Stimulated activated CD4-positive, alpha-beta T cell treated with anti-CD3 and anti-CD28 coated beads, Interleukin-2, amount 100 ng/mL, for 4 hours (primary cell): ENCODE measurements around the gene NCBP3.

Experiments
- DNase-seq: peaks from one replicate; pipeline ENCODE4 v3.0.0-alpha.2; 2020; ENCODE audit warnings: low read depth

The NCBP3 gene, protein sequence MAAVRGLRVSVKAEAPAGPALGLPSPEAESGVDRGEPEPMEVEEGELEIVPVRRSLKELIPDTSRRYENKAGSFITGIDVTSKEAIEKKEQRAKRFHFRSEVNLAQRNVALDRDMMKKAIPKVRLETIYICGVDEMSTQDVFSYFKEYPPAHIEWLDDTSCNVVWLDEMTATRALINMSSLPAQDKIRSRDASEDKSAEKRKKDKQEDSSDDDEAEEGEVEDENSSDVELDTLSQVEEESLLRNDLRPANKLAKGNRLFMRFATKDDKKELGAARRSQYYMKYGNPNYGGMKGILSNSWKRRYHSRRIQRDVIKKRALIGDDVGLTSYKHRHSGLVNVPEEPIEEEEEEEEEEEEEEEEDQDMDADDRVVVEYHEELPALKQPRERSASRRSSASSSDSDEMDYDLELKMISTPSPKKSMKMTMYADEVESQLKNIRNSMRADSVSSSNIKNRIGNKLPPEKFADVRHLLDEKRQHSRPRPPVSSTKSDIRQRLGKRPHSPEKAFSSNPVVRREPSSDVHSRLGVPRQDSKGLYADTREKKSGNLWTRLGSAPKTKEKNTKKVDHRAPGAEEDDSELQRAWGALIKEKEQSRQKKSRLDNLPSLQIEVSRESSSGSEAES

DNA sequence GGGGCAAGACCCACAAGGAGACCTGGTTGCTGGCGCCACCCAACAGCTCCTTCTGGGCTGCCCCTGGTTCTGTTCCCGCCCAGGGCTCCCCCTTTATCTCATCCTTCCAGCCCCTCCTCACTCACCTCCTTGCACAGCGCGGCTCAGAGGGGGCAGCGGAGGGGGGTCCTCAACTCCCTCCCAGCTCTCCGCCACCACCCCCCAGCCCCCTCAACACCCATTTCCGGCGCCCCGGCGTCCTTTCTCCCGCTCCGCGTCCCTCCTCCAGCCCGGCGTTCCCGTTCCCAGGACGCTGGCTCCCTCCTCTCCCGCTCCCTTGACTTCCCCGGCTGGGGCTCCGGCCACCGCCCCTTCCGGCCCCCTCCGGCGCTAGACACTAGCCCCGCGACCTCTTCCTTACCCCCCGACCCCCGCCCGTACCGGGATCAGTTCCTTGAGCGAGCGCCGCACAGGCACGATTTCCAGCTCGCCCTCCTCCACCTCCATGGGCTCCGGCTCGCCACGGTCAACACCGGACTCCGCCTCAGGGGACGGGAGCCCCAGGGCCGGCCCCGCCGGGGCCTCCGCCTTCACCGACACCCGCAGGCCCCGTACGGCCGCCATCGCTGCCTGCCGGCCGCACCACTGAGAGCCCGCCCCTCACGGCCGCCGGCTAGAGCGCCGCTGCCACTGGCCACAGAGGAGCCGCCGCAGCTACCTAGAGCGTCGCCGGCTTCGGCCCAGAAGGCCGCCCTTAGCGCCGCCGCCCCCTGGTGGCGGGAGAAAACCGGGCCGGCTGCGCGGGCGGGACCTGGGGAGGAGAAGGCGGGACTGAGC is at the start of gene NCBP3:
Gene NCBP3 (minus strand): TSS at position 626 of the 816 bp plus-strand sequence. CDS start 23 bp downstream, at position 603.
- peak; percentile 85 for DNase-seq

DNA sequence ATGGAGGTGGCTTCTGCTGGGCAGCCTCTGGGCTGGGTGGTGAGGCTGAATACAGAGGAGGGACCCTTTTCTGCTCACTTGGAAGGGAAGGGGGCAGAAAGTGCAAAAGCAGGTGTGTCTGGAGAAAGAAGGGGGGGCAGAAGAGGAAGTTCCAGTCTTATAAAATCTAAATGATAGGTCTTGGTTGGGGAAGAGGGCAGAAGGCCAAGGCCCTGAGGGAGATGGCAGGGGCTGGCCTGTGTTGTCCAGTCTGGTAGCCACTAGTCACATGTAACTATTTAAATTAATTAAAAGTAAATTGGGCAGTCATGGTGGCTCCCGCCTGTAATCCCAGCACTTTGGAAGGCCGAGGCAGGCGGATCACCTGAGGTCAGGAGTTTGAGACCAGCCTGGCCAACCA is 49.3 kb upstream of the NCBP3 start:
- no peak for DNase-seq

DNA sequence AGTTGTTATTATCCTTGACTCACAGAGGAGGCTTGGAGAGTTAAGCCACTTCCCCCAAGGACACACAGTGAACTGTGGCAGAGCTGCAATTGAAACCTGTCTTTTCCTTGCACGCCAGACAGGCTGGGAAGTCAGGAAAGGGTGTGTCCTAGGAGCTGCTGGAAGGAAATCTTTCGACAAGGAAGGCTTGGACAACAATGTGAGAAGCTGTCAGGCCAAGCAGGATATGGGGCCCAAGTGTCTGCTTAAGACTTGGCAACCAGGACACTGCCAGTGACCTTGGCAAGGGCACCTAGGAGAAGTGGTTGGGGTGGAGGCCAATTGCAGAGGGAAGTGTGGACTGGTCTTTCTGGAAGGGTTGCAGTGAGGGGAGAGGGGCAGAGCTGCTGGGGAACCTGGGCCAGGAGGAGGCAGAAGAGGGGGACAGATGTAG is 48.9 kb upstream of the NCBP3 start:
- DNase-seq = no peak

DNA sequence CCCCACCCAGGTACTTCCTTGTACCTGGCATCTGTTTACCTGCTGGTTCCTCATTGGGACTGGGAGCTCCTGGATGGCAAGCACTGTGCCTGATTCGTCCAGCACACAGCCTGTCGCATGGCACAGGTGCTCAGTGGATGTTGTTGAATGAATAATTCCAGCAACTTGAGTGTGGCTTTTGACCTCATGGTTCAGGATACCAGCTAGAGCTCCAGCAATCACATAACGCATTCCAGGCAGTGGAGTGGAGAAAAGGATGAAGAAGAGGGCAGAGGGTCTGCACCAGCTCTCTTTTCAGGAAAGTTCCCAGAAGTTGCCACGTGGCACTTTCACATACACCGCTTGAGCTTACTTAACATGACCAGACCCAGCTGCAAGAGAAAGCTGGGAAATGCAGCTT is 48.1 kb upstream of the NCBP3 start:
- no peak for DNase-seq

DNA sequence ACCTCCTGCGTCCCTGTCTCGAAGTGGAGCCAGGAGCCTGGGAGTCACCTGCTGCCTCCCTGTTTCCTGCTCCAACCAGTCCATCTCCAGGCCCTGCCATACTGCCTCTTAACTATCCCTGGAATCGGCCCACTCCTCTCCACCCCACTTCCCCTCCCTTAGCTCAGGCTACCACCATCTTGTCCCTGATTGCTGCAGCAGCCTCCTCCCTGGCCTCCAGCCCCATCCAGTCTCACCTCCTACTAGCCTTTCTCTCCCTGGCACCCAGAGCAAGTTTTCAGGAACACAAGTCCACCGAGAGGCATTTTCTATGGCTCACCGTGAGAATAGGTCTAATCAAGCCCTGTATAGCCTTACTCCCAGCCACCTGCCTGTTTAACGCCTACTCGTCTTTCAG is 47.7 kb upstream of the NCBP3 start:
- DNase-seq = no peak

DNA sequence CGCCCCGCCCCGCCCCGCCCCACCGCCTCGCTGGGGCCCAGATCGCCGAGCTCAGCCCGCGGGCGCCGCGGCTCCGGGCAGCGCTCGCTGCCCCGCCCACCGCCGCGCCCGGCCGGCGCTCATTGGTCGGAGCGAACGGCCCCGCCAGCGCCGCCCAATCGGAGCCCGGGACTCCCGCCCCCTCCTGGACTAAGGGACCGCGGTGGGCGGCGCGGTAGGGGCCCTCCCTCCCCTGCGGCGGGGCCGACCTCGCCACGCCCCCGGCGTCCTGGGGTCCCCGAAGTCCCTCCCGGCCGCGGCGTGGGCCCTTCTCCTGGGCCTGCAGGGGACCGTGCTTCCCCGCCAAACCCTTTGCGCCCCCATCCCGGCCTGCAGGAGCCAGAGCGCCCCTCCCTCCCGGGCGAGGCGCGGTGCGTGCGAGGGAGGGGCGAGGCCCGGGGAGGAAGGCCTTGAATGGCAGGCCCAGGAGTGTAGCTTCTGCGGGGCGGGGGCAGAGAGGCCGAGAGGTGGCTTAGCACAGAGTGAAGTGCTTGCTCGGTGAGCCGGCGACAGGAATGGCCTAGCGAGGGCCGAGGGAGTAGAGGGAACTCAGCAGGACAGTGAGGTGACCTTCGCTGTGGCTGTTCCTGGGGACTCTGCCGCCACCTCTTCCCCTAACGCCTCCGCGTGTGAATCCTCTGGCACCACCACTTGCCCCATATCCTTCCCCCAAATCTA is 47.1 kb upstream of the NCBP3 start, which contains the start of gene CAMKK1:
Gene CAMKK1 (minus strand): TSS at position 51 of the 717 bp plus-strand sequence. CDS start 7,366 bp downstream, outside the sequence.
- peak; percentile 79 for DNase-seq

DNA sequence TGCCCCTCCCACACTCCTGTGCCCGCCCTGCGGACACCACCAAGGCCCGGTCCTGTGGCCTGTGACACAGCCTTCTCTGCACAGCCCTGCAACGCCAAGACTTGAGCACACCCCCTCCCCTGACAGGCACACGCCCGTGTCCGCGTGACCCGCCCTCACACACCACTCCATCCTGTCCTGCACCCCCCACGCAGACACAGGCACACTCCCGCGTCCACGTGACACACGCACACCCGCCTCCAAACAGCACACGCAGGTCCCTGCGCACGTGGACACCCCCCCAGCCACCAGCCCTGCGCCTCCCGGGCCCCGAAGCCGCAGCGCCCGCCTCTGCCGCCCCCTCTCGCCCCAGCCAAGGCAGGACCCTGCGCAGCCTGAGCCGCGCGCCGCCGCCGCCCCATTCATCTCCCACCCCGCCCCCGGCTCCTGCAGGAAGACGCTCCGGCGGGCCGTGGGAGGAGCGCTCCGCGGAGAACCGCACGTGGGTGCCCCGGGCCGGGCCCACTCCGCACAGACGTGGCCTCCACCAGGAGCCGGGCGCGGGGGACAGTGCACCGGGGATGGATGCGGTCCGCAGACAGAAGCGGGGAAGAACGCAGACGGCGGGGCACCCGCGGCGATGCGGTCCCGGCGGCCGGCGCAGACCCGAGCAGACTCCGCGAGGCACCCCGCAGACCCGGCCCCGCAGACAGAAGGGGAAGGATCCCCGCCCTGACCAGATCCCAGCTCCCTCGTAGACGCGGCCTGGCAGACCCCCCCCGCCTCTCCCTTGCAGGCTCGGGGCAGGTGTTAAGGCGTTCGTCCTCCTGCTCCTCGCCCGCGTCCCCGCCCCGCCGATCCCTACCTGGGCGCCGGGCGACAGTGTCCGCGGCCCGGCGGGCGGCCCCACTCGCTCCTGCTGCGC is 46.3 kb upstream of the NCBP3 start:
- DNase-seq = peak; percentile 80

DNA sequence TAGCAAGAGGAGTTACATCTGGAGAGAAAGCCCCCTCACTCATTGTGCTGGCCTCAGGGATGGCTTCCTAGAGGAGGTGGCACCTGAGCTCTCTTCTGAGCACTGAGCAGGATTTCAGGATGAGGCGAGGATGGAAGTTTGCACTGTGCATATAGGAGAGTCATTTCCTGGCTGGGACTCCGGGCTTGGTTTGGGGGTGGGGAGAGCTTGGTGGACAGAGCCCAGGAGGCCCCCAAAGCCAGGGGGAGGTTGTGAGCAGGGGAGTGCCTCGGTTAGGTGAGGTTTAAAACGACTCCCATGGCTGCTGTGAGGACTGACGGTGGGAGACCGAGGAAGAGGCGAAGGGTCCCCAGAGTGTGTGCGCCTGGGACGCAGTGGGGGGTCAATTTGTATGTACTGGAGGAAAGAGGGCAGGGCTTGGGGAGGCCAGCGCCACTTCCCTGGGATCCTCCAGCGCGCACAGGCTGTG is 45.6 kb upstream of the NCBP3 start:
- DNase-seq = no peak

DNA sequence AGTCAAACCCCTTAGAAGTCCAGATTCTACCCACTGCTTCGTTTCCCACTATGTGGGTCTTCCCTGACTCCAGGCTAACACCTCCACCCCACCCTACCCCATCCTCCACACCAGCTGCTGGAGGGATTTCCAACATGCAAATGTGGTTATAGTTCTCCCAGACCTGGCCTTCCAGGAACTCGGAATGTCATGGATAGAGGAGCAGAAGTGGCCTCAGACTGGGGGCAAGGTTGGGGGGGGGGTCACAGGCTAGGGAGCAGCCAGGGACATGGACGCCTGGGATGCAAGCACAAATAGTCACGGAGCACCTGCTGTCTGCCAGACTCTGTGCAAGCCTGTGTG is 44.8 kb upstream of the NCBP3 start:
- DNase-seq = no peak

DNA sequence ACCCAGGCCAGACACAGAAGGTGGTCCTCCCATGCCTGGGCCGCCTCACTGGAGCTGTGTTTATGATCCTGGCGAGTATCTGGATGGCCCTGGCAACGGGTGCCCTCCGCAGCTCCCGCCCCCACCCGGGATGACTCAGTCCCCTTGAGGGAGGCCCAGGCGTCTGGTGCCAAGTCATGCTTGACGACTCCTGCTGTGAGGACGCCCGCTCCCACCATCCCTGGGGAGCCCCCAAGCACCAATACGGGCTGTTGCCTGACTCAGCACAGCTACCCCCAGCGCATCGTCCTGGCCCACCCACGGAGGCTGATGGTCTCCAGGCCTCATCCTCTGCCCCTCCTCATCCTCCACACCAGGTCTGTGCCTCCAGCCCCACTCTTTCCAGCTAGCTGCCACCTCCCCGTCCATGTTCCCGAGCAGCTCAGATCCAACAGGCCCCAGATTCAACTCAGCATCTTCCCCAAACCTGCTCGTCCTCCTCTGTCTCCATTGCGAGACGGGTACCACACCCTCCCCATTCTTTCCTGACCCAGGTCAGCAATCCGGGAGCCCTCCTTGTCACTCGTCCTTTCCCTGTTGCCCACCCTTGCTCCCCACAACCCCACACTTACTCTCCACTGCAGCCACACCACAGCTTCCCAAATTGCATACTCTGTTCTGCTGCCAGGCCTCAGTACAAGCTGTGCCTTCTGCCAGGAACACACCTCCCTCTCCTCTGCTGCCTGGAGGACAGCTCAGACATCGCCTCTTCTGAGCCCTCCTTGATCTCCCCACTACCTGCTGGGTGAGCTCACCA is 44.2 kb upstream of the NCBP3 start:
- peak; percentile 24 for DNase-seq

DNA sequence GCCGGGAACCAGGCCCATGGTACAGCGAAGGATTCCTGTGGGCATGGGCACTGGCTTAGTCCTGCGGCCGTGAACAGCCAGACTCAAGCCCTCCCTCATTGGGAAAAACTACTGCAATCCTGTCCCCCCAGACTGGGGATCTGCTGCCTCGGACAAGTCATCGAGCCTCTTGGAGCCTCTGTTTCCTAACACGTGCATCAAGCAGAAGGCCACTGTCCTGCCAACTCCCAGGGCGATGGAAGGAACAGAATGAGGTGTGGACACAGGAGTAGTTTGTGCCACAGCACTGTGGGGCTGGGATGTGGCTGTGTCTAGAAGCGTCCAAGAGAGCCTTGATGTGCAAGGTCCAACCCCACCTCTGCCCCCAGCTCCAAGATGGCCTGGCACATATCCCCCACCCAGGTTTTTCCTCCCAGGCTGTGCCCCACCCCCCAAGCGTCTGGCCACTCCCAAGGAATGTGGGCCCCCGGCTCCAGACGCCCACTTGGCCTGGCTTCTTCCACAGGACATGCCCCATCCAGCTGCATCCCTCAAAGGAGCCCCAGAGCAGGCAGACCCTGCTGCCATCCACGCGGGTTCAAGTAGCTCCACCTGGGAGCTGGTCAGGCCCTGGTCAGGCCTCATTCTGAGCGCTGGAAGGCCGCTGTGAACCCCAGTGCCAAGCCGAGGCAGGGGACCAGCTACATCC is 43.4 kb upstream of the NCBP3 start:
- DNase-seq = no peak

DNA sequence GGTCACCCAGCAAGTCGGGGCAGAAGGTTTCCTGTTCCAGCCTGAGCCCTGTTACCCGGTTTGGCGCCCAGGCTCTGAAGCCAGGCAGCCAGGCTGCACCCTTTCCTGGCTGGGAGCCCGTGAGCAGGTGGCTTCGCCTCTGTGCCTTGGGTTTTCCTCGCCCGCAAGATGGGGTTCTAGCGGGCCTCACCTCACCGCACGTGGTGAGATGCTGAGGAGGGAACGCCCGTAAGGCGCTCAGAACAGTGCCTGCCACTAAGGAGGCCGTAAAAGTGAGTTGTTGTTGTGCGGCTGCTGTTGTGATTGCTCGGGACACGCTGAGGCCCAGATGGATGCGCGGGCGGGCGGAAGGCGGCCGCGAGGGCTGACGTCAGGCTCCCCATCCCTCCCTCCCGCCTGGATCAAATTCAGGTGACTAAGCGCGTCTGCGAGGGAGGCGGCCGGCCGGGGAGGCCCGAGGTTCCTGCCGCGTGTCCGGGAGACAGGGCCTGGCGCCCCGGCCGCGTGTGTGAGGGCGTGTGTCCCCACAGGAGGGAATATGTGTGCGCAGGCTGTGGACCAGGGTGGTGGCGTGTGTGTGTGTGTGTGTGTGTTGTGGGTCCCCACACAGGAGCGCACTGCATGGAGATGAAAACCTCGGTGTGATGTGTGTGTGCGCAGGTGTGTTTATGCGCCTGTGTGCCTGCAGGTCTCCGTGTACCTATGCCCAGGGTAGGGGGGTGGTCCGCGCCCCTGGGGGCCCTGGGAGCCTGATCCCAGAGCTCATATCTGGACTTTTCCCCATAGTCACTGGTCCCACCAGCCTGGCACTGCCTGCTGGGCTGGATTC is 42.5 kb upstream of the NCBP3 start:
- DNase-seq = no peak

DNA sequence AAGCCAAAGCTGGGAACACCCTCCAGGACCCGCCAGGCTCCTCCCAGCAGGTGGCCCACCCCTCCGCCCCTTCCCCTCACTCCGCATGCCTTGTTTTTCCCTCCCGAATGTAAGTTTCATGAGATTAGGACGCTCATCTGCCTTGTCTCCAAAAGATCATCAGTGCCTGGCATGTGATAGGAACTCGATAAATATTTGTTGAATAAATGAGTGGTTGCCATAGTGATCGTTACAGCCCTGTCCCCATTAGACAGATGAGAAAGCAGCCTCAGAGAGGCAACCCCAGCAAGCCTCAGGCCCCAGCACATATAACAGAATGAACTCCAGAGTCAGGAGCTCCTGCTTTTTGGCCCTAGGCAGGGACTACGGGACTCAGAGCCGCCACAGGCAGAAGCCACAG is 41.8 kb upstream of the NCBP3 start:
- no peak for DNase-seq

DNA sequence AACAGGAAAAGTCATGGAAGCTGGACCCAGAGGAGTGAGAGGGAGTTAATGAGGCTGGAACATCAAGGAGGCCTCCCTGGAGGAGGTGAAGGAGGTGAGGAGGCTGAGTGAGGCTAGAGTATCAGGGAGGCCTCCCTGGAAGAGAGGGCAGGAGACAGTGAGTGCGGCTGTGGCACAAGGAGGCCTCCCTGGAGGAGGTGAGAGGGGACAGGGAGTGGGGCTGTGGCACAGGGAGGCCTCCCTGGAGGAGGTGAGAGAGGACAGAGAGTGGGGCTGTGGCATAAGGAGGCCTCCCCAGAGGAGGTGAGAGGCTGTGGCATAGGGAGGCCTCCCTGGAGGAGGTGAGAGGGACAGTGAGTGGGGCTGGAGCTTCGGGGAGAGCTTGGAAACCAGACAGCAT is 41.3 kb upstream of the NCBP3 start:
- DNase-seq = no peak

DNA sequence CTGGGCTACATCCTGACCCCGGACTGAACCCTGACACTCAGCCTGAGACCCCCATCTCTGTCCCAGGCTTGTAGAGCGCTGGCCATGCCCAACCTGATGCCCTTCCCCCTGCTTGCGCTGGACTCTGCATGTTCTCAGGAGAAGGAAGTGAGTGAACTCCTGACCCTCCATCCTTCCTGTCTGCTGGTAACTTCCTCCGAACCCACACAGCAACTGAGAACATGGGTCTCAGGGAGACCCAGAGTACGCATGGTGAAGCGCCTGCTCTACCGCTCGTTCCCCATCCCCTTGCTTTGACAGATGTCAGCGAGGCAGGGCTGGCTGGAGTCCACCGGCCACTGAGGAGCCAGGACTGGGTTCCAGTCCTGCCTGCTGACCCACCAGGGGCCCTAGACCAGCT is 40.7 kb upstream of the NCBP3 start:
- DNase-seq = no peak

DNA sequence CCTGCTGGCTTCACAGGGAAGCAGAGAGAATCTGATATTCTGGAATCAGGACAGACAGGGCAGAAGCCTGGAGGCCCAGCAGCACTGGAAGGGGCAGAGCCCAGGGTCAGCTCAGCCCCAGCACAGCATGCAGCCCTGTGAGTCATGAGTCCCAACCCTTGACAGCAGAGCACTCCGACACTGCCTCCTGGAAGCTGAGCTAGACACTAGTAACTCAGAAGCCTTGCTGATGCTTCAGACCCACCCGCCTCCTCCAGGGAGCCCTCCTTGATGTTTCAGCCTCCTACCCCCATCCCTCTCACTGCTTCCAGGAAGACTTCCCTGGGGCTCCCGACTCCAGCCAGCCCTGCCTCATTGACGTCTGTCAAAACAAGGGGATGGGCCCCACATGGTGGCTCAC is 39.9 kb upstream of the NCBP3 start:
- no peak for DNase-seq

DNA sequence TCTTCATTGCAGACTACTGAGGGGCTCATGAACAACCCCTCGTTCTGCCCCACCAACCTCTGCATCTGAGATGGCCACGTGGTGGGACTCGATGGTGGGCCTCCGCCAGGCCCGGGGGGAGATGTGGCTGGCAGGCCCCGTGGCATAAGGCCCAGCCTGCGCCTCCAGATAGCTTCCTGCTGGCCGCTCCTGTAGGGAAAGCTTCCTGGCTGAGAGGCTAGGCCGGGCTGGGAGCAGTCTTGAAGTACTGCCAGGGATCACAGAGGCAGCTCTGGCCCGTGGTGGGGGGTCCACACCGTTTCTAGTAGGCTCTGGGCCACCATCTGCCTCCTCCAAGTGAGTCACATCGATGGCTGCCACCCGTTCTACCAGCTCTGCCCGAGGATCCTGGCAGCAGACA is 39.2 kb upstream of the NCBP3 start:
- no peak for DNase-seq

DNA sequence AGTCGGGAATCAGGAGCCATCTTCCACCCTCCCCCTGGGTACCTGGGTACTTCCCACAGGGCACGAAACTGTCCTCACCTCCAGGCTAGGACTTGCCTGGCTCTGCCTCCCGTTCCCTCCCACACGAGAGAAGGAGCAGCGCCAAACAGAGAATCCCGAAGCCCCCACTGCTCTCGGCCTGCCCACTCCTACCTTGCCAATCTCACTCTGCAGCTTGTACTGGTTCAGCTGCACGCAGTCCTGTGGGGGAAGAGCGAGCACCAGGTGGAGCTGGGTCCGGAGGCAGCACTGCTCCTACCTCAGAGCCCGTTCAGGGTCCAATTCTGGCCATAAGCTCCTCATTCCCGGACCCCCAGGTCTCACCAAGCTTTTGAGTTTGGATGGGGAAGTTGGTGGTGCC is 38.1 kb upstream of the NCBP3 start:
- DNase-seq = no peak

DNA sequence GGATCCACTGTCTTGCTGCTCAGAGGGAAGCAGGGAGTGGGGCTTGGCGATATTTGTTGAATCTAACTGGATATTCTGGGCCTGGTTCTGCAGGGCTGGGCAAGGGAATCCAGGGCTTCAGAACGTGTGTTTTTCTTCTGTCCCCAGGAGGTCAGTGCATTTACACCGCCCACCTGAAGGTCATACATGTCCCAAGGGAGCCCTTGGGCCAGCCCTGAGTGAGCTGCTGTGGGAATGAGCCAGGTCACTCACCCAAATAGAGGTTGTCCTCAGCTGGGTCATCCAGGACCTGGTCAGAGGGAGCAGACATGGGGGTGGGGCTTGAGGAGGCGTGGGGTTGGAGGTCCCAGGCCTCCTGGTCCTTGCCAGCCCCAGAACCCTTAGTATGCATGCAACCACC is 36.2 kb upstream of the NCBP3 start:
- no peak for DNase-seq
